ENCODE data around the gene HNRNPUL2. TPM values are rescaled to one million over a fixed set of nuclear protein-coding genes. Genes with fewer than 3 reads are reported as not detected.

The HNRNPUL2 gene
- total and polyA plus RNA-seq, 2 of the 8 experiments (the other 6 are each of a cell fraction or from before 2014, with no cell fraction given): 14.9 to 46.4 TPM

DNA sequence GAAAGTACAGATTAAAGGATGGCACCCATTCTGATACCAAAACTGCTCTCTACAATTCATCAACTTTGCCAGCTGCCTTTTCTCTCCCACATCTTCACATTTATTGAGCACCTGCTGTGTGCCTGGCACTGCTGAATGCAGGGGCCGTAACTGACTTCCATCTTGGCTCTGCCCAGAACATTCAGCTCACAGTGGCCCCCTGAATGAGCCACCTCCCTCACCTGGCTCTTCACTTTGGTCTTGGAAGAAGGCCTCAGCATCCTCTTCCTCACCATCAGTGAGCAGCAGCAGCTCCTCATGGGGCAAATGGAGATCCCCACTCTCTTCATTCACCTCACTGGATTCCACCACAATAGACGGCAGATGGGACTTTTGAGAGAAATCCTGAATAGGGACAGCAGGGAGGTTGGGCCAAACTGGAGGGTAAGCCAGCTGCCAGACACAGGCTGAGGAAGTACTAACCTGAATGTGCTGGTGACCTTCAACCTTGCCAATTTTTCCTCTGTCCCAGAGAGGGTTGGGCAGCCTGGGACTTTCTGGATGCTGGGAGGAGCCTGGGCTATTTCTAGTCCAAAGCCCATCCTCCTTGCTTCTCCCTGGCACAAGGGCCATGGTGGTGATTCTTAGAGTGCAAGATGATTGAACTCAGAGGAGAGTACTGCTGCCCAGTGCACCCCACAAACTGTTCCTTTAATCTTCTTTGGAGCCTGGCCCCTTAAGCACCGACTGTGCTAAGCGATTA, 57.7 kb downstream of the HNRNPUL2 start:
- Histone ChIP-seq H4K91ac (replicated peaks; ENCODE audit: insufficient read length, low read length) (no peak overlapping the region), H3K14ac (ENCODE audit: insufficient read length) (no peak overlapping the region), H2BK15ac (ENCODE audit: low read length) (no peak overlapping the region), H4K20me1 (replicated peaks in 1 of 2; ENCODE audit: control insufficient read depth in 1 of 2, insufficient read depth in 2 of 2, low read length in 2 of 2) (peaks cover 3 to 6% of the 10 kb centered on the region in 2 experiments), H3K79me1 (ENCODE audit: low read depth, low read length) (peaks cover 12% of the 10 kb centered on the region), H3K4me3 (ENCODE audit: extremely low read depth in 1 of 4, insufficient read depth in 2 of 4, low read depth in 3 of 4, low read length in 4 of 4) (no peak overlapping the region), H3K79me2 (ENCODE audit: control insufficient read depth in 1 of 2, insufficient read depth in 2 of 2, low read length in 2 of 2) (peaks cover 7 to 30% of the 10 kb centered on the region in 2 experiments; a peak in 3 of 4 replicates), H3K23me2 (ENCODE audit: low read depth, low read length) (peaks cover 23% of the 10 kb centered on the region), H4K8ac (ENCODE audit: extremely low read depth, insufficient read depth, low read length) (no peak overlapping the region), H3K56ac (replicated peaks; ENCODE audit: insufficient read length, low read depth, low read length) (no peak overlapping the region), H3K23ac (ENCODE audit: insufficient read length) (no peak overlapping the region), H4K5ac (ENCODE audit: insufficient read length, low read depth, low read length) (no peak overlapping the region), H3K4me1 (replicated peaks in 1 of 4; ENCODE audit: control insufficient read depth in 3 of 4, insufficient read depth in 4 of 4, low read length in 3 of 4) (peaks cover 4 to 14% (median 9%) of the 10 kb centered on the region in 4 experiments), H3K36me3 (ENCODE audit: control insufficient read depth in 2 of 4, insufficient read depth in 4 of 4, low read length in 3 of 4) (peaks cover 2 to 28% (median 9%) of the 10 kb centered on the region in 4 experiments; a peak in 4 of 8 replicates), H2AFZ (ENCODE audit: low read length) (no peak overlapping the region), H3K27ac (ENCODE audit: low read depth, low read length) (no peak overlapping the region), H2BK120ac (replicated peaks; ENCODE audit: low read depth, low read length) (no peak overlapping the region), H3K9me3 (ENCODE audit: insufficient read depth in 2 of 2, low read depth in 1 of 2, low read length in 1 of 2) (no peaks in the 10 kb centered on the region), H3K18ac (ENCODE audit: extremely low read depth, low read length) (peak overlapping the region; percentile 38; the same call in 1 of the 2 replicates), H3K9ac (replicated peaks in 1 of 4; ENCODE audit: extremely low read depth in 1 of 4, low read depth in 3 of 4, low read length in 3 of 4) (no peak overlapping the region), H3K4ac (replicated peaks; ENCODE audit: insufficient read length, low read depth, low read length) (no peak overlapping the region), H2BK5ac (ENCODE audit: low read depth, low read length) (0 out of 2 replicates have a peak overlapping the region, but pooled peaks have one; percentile 1), H2AK5ac (ENCODE audit: low read depth, low read length) (no peak overlapping the region), H3K27me3 (replicated peaks in 1 of 4; ENCODE audit: control insufficient read depth in 3 of 4, extremely low read depth in 1 of 4, insufficient read depth in 3 of 4, low read length in 3 of 4) (no peaks in the 10 kb centered on the region), H3K4me2 (ENCODE audit: insufficient read depth in 1 of 2, low read depth in 2 of 2, low read length in 2 of 2) (no peak overlapping the region; a peak in 1 of 4 replicates), H2BK12ac (ENCODE audit: low read depth, low read length) (no peak overlapping the region), H2BK20ac (ENCODE audit: low read length) (no peak overlapping the region)
- FAIRE-seq (no peak), DNase-seq (ENCODE audit: low read depth in 1 of 2, low spot score in 2 of 2) (no peak)
- ChIA-PET CTCF (ENCODE audit: partially characterized antibody) (interaction anchor here (0.6 to 3.1 kb wide), 8 partner anchors 11 to 95 kb away, joined by 3 to 13 read pairs (median 4); partner anchors contain the start of gene TUT1), POLR2A (ENCODE audit: partially characterized antibody) (interaction anchor here (0.9 to 61.4 kb wide), 13 partner anchors 9 to 171 kb away, joined by 3 to 2041 read pairs (median 6); partner anchors contain the start of genes BSCL2, C11orf98, CSKMT and GANAB)
- 89% methylated on average over 4 of the region's 4 CpGs; no CpG with 5 or more reads in 1 of the 2 experiments for WGBS, 2 experiments (ENCODE audit: extremely low coverage in 1 of 2, insufficient coverage in 1 of 2, insufficient read length in 1 of 2, insufficient replicate concordance in 2 of 2, low coverage in 1 of 2, low lambda C conversion rate in 2 of 2, missing lambda C conversion rate in 1 of 2)
- TF ChIP-seq TBP (IDR thresholded peaks at IDR 0.05; ENCODE audit: low read depth, low read length): no peak
- TF ChIP-seq POLR2A (IDR thresholded peaks at IDR 0.05; ENCODE audit: control extremely low read depth in 1 of 2, low read depth in 2 of 2, low read length in 2 of 2): 0 out of 3 replicates have a peak, but pooled peaks of 1 of the 2 experiments have one; percentile 38
